B cell (primary cell): ENCODE data around the gene FTL. TPM values are rescaled to one million over a fixed set of nuclear protein-coding genes. Genes with fewer than 3 reads are reported as not detected.

Experiments used
- ATAC-seq: fragments of 200-7000 bp; cut with Tn5 transposase; one replicate; pipeline ENCODE4 v1.10.0; 2021; ENCODE audit warnings: low read depth, mild to moderate bottlenecking, moderate number of reproducible peaks, moderate library complexity
- CTCF ChIA-PET: fragments of 350-600 bp; sonication (Branson Sonifier 250); formaldehyde crosslinking; loops from one replicate; lab custom pipeline; 2021; ENCODE audit warnings: antibody characterized with exemption, inconsistent platforms; lab: Charles Lee
- POLR2A ChIA-PET: fragments of 350-600 bp; sonication (Branson Sonifier 250); formaldehyde crosslinking; loops from one replicate; lab custom pipeline; 2021; ENCODE audit warnings: antibody characterized with exemption; lab: Charles Lee
- DNase-seq: peaks from one replicate; pipeline ENCODE4 v3.0.0; 2013
- H2AFZ ChIP-seq: 2 replicates; pipeline ENCODE4 v1.6.1; 2012; ENCODE audit warnings: mild to moderate bottlenecking, low read depth, low read length; ENCODE audit not compliant: insufficient read depth, poor library complexity, severe bottlenecking
- H3K27ac ChIP-seq, 2 donors: 1 replicate in 1 of 2; 2 replicates in 1 of 2; pipeline ENCODE4 v1.5.1; 2012 to 2013; ENCODE audit warnings: low read length in 2 of 2, mild to moderate bottlenecking in 2 of 2, moderate library complexity in 1 of 2
- H3K27me3 ChIP-seq, 4 experiments: fragments of 200-600 bp in 1 of 4; sonication (generic) in 1 of 4; replicated peaks in 1 of 4; 1 replicate in 2 of 4; 2 replicates in 2 of 4; pipeline versions ENCODE4 v1.6.1 to v1.7.0; 2013 to 2016; ENCODE audit warnings: low read length in 3 of 4, mild to moderate bottlenecking in 2 of 4, mixed read lengths in 1 of 4, moderate library complexity in 1 of 4; ENCODE audit not compliant: insufficient read depth in 4 of 4, control insufficient read depth in 3 of 4; ENCODE audit errors: control extremely low read depth in 1 of 4
- H3K36me3 ChIP-seq, 2 experiments: replicated peaks in 1 of 2; 1 replicate in 1 of 2; 2 replicates in 1 of 2; pipeline versions ENCODE4 v1.6.1 to v1.7.1; 2013; ENCODE audit warnings: low read length in 1 of 2; ENCODE audit not compliant: insufficient read depth in 2 of 2, control insufficient read depth in 1 of 2; ENCODE audit errors: control extremely low read depth in 1 of 2, extremely low read depth in 1 of 2
- H3K4me1 ChIP-seq, 2 donors: fragments of 200-600 bp in 1 of 2; sonication (generic) in 1 of 2; 1 replicate in 1 of 2; 2 replicates in 1 of 2; pipeline versions ENCODE4 v1.5.1 to v1.6.1; 2013 to 2017; ENCODE audit warnings: low read length in 2 of 2; ENCODE audit not compliant: control insufficient read depth in 2 of 2, insufficient read depth in 2 of 2
- H3K4me2 ChIP-seq: replicated peaks from 2 replicates; pipeline ENCODE3; 2012; ENCODE audit warnings: mild to moderate bottlenecking, low read depth, low read length; ENCODE audit not compliant: poor library complexity, severe bottlenecking
- H3K4me3 ChIP-seq, 5 experiments: fragments of 200-600 bp in 1 of 5; sonication (generic) in 1 of 5; 1 replicate in 3 of 5; 2 replicates in 2 of 5; pipeline versions ENCODE4 v1.5.1 to v1.7.0; 2011 to 2016; ENCODE audit warnings: low read length in 4 of 5, mild to moderate bottlenecking in 4 of 5, low read depth in 2 of 5, control low read depth in 1 of 5, moderate library complexity in 1 of 5; ENCODE audit not compliant: insufficient read depth in 1 of 5; ENCODE audit errors: control extremely low read depth in 1 of 5, extremely low read depth in 1 of 5
- H3K79me2 ChIP-seq: fragments of 200-600 bp; sonication (generic); one replicate; pipeline ENCODE4 v1.6.0; 2016; ENCODE audit warnings: low read length; ENCODE audit not compliant: control insufficient read depth, insufficient read depth
- H3K9ac ChIP-seq: fragments of 200-600 bp; sonication (generic); 2 replicates; pipeline ENCODE4 v1.6.1; 2017; ENCODE audit warnings: mild to moderate bottlenecking, low read length, moderate library complexity
- H3K9me3 ChIP-seq, 3 donors: one replicate each; pipeline versions ENCODE4 v1.6.1 to v1.7.1; 2013; ENCODE audit warnings: low read length in 2 of 3; ENCODE audit not compliant: control insufficient read depth in 2 of 3, insufficient read depth in 1 of 3; ENCODE audit errors: control extremely low read depth in 1 of 3
- H4K20me1 ChIP-seq: 2 replicates; pipeline ENCODE4 v1.6.0; 2012; ENCODE audit warnings: mild to moderate bottlenecking, low read length; ENCODE audit not compliant: insufficient read depth, control insufficient read depth, poor library complexity, severe bottlenecking
- H3K27ac Mint-ChIP-seq: one replicate; pipeline ENCODE4 v1.8.0; 2021; ENCODE audit warnings: mixed read lengths
- H3K27me3 Mint-ChIP-seq: one replicate; pipeline ENCODE4 v1.8.0; 2021; ENCODE audit warnings: mixed read lengths
- H3K4me1 Mint-ChIP-seq: one replicate; pipeline ENCODE4 v1.8.0; 2021; ENCODE audit warnings: mixed read lengths
- H3K4me3 Mint-ChIP-seq: one replicate; pipeline ENCODE4 v1.8.0; 2021; ENCODE audit warnings: mixed read lengths
- H3K9me3 Mint-ChIP-seq: one replicate; pipeline ENCODE4 v1.8.0; 2022; ENCODE audit warnings: mixed read lengths; ENCODE audit not compliant: insufficient read depth
- CTCF ChIP-seq: fragments of 200-600 bp; IDR thresholded peaks from one replicate; pipeline ENCODE4 v1.8.0; 2022; ENCODE audit warnings: antibody characterized with exemption, mild to moderate bottlenecking
- EZH2 ChIP-seq: IDR thresholded peaks from 2 replicates; pipeline ENCODE4 v1.6.1; 2012; ENCODE audit warnings: borderline replicate concordance, low read depth, mild to moderate bottlenecking, moderate library complexity, low read length; ENCODE audit not compliant: insufficient read depth, poor library complexity, severe bottlenecking
- WGBS: methylation state at CpG from one replicate; pipeline ENCODE4 v1.1.5; 2013; ENCODE audit warnings: missing lambda C conversion rate; ENCODE audit not compliant: insufficient coverage; 5-methylcytosine and 5-hydroxymethylcytosine counted together
- intact Hi-C: fragments of 100-400 bp; cut with micrococcal nuclease; formaldehyde crosslinking; loops from one replicate; pipeline ENCODE4 v1.10.0; 2022
- polyA plus RNA-seq: library from polyadenylated mRNA; depleted of rRNA; stranded (reverse); fragments of >200 nt; gene quantifications from 2 replicates; pipeline ENCODE4 v1.2.3, GENCODE V29; 2012
- total RNA-seq, 2 donors: library from RNA; stranded (reverse); fragments of 120-200 nt in 1 of 2; gene quantifications; 1 replicate in 1 of 2; 2 replicates in 1 of 2; pipeline versions ENCODE4 v1.2.3 to v1.2.4, GENCODE V29; 2013 to 2022

Gene FTL
- total and polyA plus RNA-seq, 2 donors (not counting 1 experiment from before 2014, with no cell fraction given), result 832 to 937 TPM

GRCh38 chr19:49004964-49005614, 40.0 kb downstream of the FTL start:
- ATAC-seq, result no peak
- no peaks in the 10 kb centered on the region for H3K27me3 ChIP-seq
- ChIA-PET POLR2A (interaction anchor here (0.7 kb wide), 1 partner anchor 54 kb away, joined by 3 read pairs; no protein-coding TSS in a partner anchor), CTCF (no interaction called here)
- H4K20me1 ChIP-seq, result no peaks in the 10 kb centered on the region
- no peak for DNase-seq
- H3K4me3 Mint-ChIP-seq, result no peak overlapping the region
- no peak for TF ChIP-seq CTCF
- TF ChIP-seq EZH2, result no peak
- H3K27me3 Mint-ChIP-seq, result no peaks in the 10 kb centered on the region
- H3K4me1 Mint-ChIP-seq, result no peaks in the 10 kb centered on the region
- no peaks in the 10 kb centered on the region for H3K9me3 ChIP-seq
- 96% methylated on average over 6 of the region's 7 CpGs for WGBS
- no peak overlapping the region for H2AFZ ChIP-seq
- H3K27ac ChIP-seq, result no peak overlapping the region
- H3K4me3 ChIP-seq, result no peak overlapping the region
- H3K27ac Mint-ChIP-seq, result no peak overlapping the region
- H3K79me2 ChIP-seq, result peaks cover 4% of the 10 kb centered on the region
- H3K9ac ChIP-seq, result no peak overlapping the region
- intact Hi-C loops, result no loop called here
- no peak overlapping the region for H3K4me2 ChIP-seq
- H3K4me1 ChIP-seq, result no peaks in the 10 kb centered on the region
- H3K36me3 ChIP-seq, result peaks cover 0 to 45% of the 10 kb centered on the region in 2 experiments
- H3K9me3 Mint-ChIP-seq, result no peaks in the 10 kb centered on the region

GRCh38 chr19:49006905-49007304, 41.8 kb downstream of the FTL start:
- no peak overlapping the region for H3K27ac Mint-ChIP-seq
- Histone ChIP-seq H3K36me3 (peaks cover 0 to 60% of the 10 kb centered on the region in 2 experiments), H3K4me3 (no peak overlapping the region), H2AFZ (no peak overlapping the region), H3K4me1 (no peaks in the 10 kb centered on the region), H3K9ac (no peak overlapping the region), H3K9me3 (no peaks in the 10 kb centered on the region), H3K4me2 (no peak overlapping the region), H3K27ac (no peak overlapping the region), H3K79me2 (no peaks in the 10 kb centered on the region), H3K27me3 (no peaks in the 10 kb centered on the region), H4K20me1 (no peaks in the 10 kb centered on the region)
- ATAC-seq (no peak), DNase-seq (no peak)
- intact Hi-C loops, result no loop called here
- 98% methylated on average over 20 of the region's 22 CpGs for WGBS
- H3K4me3 Mint-ChIP-seq, result no peak overlapping the region
- no peaks in the 10 kb centered on the region for H3K27me3 Mint-ChIP-seq
- no peaks in the 10 kb centered on the region for H3K4me1 Mint-ChIP-seq
- no peaks in the 10 kb centered on the region for H3K9me3 Mint-ChIP-seq
- ChIA-PET POLR2A (no interaction called here), CTCF (interaction anchor here (0.7 kb wide), 1 partner anchor 11 kb away, joined by 3 read pairs; no protein-coding TSS in a partner anchor)
- TF ChIP-seq CTCF, result no peak
- no peak for TF ChIP-seq EZH2
